EL (cell line): ENCODE measurements around the gene ADCY5.
A peak's percentile ranks its signal among the peaks of the same experiment; 100 is the strongest.

Experiments used
- DNase-seq: peaks from one replicate; pipeline ENCODE4 v3.0.0-alpha.2; 2016

ADCY5 gene

GRCh38 chr3:123424999-123425712 is 23.7 kb downstream of the ADCY5 start:
- no peak for DNase-seq

- no peak for DNase-seq
Measured at GRCh38 chr3:123424321-123424998, 24.4 kb downstream of the ADCY5 start.

GRCh38 chr3:123423806-123424205 is 25.1 kb downstream of the ADCY5 start:
- no peak for DNase-seq

GRCh38 chr3:123423031-123423430 is 25.9 kb downstream of the ADCY5 start:
- DNase-seq, result no peak

GRCh38 chr3:123422457-123422856 is 26.4 kb downstream of the ADCY5 start:
- no peak for DNase-seq

- DNase-seq, result no peak
Measured at GRCh38 chr3:123421353-123422174, 27.3 kb downstream of the ADCY5 start.

GRCh38 chr3:123420416-123420968 is 28.4 kb downstream of the ADCY5 start:
- no peak for DNase-seq

- DNase-seq, result no peak
Measured at GRCh38 chr3:123419850-123420297, 29.0 kb downstream of the ADCY5 start.

GRCh38 chr3:123419181-123419849 is 29.6 kb downstream of the ADCY5 start:
- no peak for DNase-seq

- no peak for DNase-seq
Measured at GRCh38 chr3:123416647-123417046, 32.2 kb downstream of the ADCY5 start.

GRCh38 chr3:123416173-123416572 is 32.7 kb downstream of the ADCY5 start:
- DNase-seq, result no peak

GRCh38 chr3:123414973-123415775 is 33.7 kb downstream of the ADCY5 start:
- no peak for DNase-seq

- DNase-seq, result no peak
Measured at GRCh38 chr3:123412811-123413604, 35.9 kb downstream of the ADCY5 start.

GRCh38 chr3:123412076-123412475 is 36.8 kb downstream of the ADCY5 start:
- no peak for DNase-seq

- DNase-seq, result no peak
Measured at GRCh38 chr3:123411340-123412040, 37.4 kb downstream of the ADCY5 start.

- no peak for DNase-seq
Measured at GRCh38 chr3:123410149-123410515, 38.8 kb downstream of the ADCY5 start.

GRCh38 chr3:123409443-123410148 is 39.3 kb downstream of the ADCY5 start:
- peak; percentile 28 for DNase-seq

GRCh38 chr3:123406598-123406997 is 42.3 kb downstream of the ADCY5 start:
- DNase-seq, result no peak

- DNase-seq, result no peak
Measured at GRCh38 chr3:123405936-123406510, 42.9 kb downstream of the ADCY5 start.
